ENCODE results near the gene ARHGAP6. TPM values are rescaled to one million over a fixed set of nuclear protein-coding genes. Genes with fewer than 3 reads are reported as not detected.

The ARHGAP6 gene
- total and polyA plus RNA-seq, 2 of the 4 experiments (the other 2 are of a cell fraction): 1.4 to 1.8 TPM

- Histone ChIP-seq H3K9me3 (ENCODE audit: control insufficient read depth, insufficient read depth, low read length) (no peaks in the 10 kb centered on the region), H2AFZ (replicated peaks; ENCODE audit: low read length, poor library complexity) (no peak overlapping the region), H3K4me1 (ENCODE audit: control insufficient read depth, insufficient read depth, low read length) (peaks cover 2% of the 10 kb centered on the region; the same call in 1 of the 2 replicates), H4K20me1 (ENCODE audit: insufficient read depth, low read length) (no peaks in the 10 kb centered on the region), H2BK15ac (ENCODE audit: low read depth, low read length) (no peak overlapping the region), H3K14ac (replicated peaks; ENCODE audit: low read depth, low read length) (no peak overlapping the region), H3K9ac (ENCODE audit: low read depth, low read length) (no peak overlapping the region), H3K27ac (ENCODE audit: insufficient read depth, low read length) (no peak overlapping the region), H2AK5ac (ENCODE audit: low read depth, low read length) (no peak overlapping the region), H3K36me3 (ENCODE audit: control insufficient read depth, insufficient read depth, low read length) (no peaks in the 10 kb centered on the region), H3K23ac (ENCODE audit: low read depth, low read length) (no peak overlapping the region), H4K5ac (ENCODE audit: low read depth, low read length) (no peak overlapping the region), H2BK5ac (ENCODE audit: low read depth, low read length, poor library complexity, severe bottlenecking) (no peak overlapping the region), H4K91ac (ENCODE audit: insufficient read depth, low read depth, low read length) (no peak overlapping the region), H3K9me1 (ENCODE audit: insufficient read depth, low read length) (peaks cover 10% of the 10 kb centered on the region; the same call in 1 of the 2 replicates), H4K8ac (ENCODE audit: low read depth in 2 of 2, low read length in 2 of 2) (no peak overlapping the region), H2BK20ac (ENCODE audit: low read depth, low read length) (no peak overlapping the region), H3K27me3 (ENCODE audit: control insufficient read depth, insufficient read depth, low read length) (no peaks in the 10 kb centered on the region), H3K4ac (ENCODE audit: low read depth, low read length) (no peak overlapping the region), H3K4me3 (ENCODE audit: insufficient read depth, low read depth, low read length) (no peak overlapping the region), H3K18ac (ENCODE audit: low read depth, low read length) (no peak overlapping the region), H3K56ac (ENCODE audit: extremely low read depth, insufficient read depth, low read length) (no peak overlapping the region), H3K79me1 (ENCODE audit: low read depth in 1 of 2, low read length in 2 of 2) (no peaks in the 10 kb centered on the region), H3K4me2 (ENCODE audit: low read depth, low read length) (no peak overlapping the region), H2AK9ac (replicated peaks; ENCODE audit: low read depth, low read length, poor library complexity) (no peak overlapping the region), H2BK120ac (ENCODE audit: low read depth, low read length) (no peak overlapping the region)
- ChIA-PET POLR2A (ENCODE audit: unreplicated experiment) (interaction anchor here (0.6 kb wide), 1 partner anchor 57 kb away, joined by 3 read pairs; no protein-coding TSS in a partner anchor), CTCF (no interaction called here)
- intact Hi-C loops (cut with micrococcal nuclease) (no loop called here), dilution Hi-C loops (cut with HindIII; ENCODE audit: low sequenced_read_pairs, unreplicated experiment) (no loop called here), in situ Hi-C loops (cut with MboI; ENCODE audit: low sequenced_read_pairs) (no loop called here)
- no peak for TF ChIP-seq FOS (IDR thresholded peaks at IDR 0.05; ENCODE audit: low read depth, low read length)
- TF ChIP-seq MXI1 (IDR thresholded peaks at IDR 0.05; ENCODE audit: borderline replicate concordance, low read depth, low read length): no peak
- TF ChIP-seq POLR2A (IDR thresholded peaks at IDR 0.05; ENCODE audit: low read depth, low read length): no peak
- TF ChIP-seq, protein P1, sequence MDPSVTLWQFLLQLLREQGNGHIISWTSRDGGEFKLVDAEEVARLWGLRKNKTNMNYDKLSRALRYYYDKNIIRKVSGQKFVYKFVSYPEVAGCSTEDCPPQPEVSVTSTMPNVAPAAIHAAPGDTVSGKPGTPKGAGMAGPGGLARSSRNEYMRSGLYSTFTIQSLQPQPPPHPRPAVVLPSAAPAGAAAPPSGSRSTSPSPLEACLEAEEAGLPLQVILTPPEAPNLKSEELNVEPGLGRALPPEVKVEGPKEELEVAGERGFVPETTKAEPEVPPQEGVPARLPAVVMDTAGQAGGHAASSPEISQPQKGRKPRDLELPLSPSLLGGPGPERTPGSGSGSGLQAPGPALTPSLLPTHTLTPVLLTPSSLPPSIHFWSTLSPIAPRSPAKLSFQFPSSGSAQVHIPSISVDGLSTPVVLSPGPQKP (IDR thresholded peaks at IDR 0.05; ENCODE audit: borderline replicate concordance, low read depth, low read length): no peak
- TF ChIP-seq RAD21 (IDR thresholded peaks at IDR 0.05; ENCODE audit: low read length): no peak
- TF ChIP-seq RCOR1 (IDR thresholded peaks at IDR 0.05; ENCODE audit: insufficient replicate concordance, low read length): no peak
- no TSS peak for BruUV-seq (replicated peaks)
- DNase-seq (peak; percentile 27), ATAC-seq (ENCODE audit: low read depth) (peak; percentile 40; the same call in 1 of the 2 replicates)
- no CpG with 5 or more reads among the region's 3 CpGs for WGBS, 2 experiments (ENCODE audit: extremely low coverage in 2 of 2, insufficient read length in 1 of 2)
Measured at GRCh38 chrX:11458170-11458569, 207.6 kb downstream of the ARHGAP6 start.
